NCI-H1694 (cell line): ENCODE data around the gene ZNF205.
"Not testable (repeated sequence)": the region's sequence is repeated elsewhere in the genome, so short reads cannot be mapped to it uniquely, and the experiment has no call there.

ENCODE experiments used
- DNase-seq: peaks from one replicate; lab custom pipeline; 2025; lab: John Stamatoyannopoulos, UW

The ZNF205 gene

DNA sequence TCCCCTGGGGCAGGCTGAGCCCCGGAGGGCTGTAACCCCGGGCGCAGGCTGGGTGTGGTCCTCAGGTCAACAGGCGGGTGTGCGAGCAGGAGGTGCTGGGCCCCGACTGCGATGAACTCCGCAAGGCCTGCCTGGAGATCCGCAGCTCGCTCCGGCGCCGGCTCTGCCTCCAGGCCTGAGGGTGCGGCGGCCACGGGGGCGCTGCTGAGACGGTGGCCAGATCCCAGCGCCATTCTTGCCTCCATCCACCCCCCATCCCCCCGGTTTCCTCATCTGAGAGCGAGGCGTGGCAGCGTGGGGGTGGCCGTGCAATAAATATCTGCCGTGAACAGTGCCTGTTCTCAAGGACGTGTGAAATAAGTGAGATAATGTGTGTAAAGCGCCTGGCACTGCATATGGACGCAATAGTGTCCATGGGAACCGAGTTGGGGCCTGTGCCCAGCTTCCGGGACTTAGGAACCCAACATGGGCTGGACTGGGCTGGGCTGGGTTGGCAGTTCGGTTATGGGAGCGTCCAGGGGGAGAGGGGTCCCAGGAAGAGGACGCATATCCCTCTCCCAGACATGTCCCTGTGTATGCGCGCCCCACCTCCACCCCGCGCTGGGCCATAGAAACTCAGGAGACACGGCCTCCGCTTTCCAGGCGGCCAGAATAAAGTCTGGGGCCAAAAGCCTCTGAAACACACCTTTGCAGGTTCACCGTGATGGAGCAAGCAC, 37.4 kb downstream of the ZNF205 start:
- DNase-seq = no peak

DNA sequence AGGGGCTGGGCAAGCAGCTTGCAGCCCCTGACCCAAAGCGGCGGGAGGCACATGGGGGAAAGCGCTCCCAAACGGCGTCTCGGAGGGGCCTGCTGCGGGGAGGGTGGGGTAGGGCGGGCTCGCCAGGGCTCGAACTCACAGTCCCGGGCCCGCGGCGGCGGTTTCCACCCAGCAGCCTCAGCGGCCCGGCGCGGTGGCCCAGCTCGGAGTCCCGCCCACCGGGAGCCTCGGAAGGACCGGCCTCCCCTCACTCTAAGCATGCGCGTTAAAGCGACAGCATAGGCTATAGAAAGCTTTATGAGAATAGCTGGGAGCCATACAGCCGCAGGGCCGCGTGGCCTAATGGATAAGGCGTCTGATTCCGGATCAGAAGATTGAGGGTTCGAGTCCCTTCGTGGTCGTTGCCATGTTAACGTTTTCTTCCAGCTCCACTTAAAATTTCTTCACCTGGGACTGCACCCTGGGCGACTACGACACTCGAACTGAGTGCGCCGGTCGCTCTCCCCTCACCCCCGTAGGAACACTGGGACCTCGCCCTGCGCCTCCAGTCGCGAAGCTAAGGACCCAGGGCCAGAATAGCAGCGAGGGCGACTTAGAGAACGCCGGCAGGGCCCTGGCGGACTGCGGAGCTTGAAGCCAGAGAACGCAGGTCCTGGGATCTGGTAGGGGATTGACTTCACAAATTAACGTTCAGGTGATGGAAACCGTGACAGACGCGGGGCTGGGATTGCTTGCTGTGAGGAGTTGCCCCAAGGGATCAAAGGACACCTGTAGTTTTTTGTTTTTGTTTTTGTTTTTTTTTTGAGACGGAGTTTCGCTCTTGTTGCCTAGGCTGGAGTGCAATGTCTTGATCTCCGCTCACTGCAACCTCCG, 38.2 kb downstream of the ZNF205 start:
- DNase-seq = peak; percentile 95

DNA sequence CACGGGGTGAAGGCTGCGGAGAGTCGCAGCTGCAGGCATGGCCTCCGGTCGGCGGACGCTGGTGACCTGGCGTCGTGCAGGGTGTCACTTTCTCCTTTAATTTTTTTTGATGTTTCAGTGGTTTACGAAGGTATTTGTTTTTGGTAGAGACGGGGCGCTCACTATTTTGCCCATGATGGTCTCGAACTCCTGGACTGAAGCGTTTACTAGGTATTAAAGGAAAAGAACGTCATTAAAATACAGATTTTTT, 39.6 kb downstream of the ZNF205 start:
- DNase-seq = no peak

DNA sequence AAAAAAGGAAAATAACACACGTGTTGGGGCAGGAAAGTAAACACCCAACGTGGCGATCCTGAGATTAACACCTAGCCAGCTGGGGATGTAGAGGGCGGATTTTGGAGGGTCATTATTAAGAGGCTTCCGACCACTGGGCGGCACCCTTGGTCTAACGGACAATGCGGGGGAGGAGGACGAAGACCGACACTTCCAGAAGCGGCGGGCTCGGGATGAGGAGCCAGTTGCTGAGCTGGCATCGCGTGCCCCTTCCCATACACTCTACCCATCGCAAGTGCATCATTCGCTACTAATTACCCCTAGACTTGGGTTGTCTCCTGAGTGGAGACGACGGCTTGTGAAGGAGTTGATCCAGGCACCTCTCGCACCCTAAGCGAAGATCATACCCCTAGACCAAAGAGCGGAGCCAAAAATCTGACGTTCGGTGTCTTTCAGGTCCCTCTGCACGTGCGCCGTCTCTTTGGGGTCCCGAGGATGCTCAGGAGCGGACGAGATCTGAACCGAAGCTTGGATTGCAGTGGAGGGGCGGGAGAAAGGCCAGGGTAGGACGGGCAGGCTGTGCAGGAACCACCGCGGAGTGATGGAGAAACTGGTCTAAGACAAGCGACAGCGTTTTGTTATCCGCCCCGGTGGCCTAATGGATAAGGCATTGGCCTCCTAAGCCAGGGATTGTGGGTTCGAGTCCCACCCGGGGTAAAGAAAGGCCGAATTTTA, 40.0 kb downstream of the ZNF205 start:
- peak; percentile 96 for DNase-seq

DNA sequence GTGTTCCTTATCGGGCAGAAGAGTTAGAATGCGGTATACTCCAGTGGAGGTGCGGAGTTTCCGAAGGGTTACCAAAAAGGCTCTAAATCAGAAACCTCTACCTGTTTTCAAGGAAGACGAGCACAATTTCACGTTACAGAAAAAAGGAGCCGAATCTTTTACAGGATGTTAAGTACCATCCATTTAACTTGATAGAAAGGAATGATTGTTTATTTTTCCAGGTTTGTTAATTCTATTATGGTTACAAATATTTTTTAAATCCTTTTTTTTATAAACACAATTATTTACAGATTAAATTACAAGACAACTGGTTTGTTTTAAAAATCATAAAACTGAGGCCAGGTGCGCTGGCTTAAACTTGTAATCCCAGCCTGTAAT, 40.6 kb downstream of the ZNF205 start:
- no peak for DNase-seq

DNA sequence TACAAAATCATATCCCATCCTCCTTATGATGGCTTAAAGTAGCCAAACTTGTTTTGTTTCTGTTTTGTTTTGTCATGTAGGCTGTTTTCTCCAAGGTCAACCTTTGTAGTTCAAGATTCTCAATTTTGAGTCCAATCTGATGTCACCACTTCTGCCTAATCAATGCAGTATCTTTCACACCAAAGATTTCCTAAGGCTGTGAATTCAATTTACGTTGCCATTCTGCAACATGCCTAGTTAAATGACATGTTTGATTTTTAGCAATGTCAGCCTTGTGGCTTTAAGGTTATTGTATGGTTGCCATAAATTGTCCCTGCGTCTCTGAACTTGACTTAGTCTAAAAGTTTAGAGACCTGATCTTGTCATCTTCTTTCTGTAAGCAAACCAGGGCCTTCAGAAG, 42.8 kb downstream of the ZNF205 start:
- no peak for DNase-seq

DNA sequence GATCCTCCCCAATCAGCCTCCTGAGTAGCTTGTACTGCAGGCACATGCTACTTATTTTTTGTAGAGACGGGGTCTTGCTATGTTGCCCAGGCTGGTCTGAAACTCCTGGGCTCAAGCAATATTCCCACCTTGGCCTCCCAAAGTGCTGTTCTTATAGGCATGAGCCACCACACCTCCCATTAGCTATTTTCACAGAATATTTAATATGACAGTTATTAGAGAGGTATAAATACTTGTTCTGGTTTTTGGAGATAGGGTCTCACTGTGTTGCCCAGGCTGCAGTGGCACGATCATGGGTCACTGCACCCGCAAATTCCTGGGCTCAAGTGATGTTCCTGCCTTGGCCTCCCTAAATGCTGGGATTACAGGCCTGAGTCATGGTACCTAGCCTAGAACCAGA, 43.6 kb downstream of the ZNF205 start:
- DNase-seq = no peak

DNA sequence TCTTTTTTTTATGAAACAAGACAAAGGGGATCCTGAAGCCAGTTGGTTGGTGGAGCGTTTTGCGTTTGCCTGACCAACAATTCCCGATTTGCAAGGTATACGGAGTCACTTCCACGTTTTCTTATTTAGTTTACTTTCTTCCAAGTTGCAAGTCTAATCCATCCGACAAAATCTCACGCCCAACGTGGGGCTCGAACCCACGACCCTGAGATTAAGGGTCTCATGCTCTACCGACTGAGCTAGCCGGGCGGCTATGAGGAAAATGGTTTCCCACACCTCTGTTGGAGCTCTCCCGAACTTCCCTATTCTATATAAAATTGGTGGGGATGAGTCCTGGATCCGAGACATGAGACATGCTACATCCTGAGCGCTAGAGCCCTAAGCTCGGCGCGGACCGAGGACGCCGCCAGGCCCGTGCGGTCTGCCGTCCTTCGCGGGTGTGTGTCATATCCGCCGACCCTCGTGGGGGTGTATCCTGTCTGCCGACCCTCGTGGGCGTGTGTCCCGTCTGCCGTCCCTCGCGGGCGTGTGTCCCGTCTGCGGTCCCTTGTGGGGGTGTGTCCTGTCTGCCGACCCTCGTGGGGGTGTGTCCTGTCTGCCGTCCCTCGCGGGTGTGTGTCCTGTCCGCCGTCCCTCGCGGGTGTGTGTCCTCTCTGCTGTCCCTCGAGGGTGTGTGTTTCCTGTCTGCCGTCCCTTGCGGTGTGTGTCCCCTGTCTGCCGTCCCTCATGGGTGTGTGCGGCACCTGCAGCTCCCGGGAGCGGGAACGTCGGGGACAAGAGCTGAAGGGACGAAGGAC, 45.0 kb downstream of the ZNF205 start:
- peak; percentile 77 for DNase-seq

DNA sequence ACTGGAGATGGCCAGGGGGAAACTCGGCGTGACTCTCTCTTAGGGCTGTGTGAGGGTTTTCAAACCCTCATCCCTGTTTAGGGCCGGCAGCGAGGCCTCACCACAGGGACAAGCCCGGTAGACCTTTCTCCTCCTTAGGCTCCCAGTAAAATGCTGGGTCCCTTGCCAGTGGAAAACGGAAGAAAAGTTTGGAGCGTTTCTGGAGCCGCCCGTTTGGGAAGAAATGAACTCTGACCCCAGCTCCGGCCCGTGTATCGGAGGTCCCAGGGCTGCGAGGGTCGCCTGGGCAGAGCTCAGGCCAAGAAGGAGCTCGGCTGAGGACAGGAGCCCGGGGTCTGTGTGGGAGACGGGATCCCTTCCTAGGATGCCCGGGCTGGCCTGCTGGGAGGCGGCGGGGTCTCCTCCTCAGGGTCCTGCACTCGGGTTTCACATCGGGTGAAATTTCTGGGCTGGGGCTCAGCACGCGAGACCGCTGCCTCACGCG, 45.7 kb downstream of the ZNF205 start:
- DNase-seq = no peak

DNA sequence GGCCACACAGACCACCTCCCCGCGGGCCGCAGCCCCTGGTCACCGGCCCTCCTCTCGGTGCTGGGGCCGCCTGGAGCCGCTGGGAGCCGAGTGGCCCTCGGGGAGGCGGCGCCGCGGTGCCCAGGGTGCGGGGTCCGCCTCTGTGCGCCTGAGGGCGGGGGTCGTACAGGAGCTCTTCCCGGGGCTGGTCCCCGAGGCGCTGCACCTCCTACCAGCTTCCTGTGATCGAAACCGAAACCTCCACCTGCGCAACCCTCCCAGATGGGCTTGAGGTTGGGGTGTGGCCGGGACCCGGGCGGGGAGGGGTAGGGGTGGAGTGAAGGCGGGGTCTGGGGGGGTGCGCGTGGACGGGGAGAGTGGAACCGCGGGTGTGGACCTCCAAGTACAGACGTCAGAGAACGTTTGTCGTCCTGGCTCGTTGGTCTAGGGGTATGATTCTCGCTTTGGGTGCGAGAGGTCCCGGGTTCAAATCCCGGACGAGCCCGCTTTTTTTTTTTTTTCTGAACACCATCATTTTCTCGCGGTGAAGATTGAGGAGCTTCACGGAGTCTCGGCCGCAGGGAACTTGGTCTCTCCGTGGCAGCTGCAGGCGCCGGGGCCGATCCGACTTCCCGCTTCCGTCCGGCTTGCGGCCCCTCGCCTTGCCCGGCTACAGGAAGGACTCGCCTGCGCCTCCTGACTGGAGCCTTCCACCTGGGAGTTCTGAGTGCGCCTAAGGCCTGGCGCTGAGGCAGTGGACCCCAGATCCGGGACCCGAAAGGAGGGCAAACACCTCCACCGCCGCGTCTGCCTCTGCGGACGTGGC, 46.3 kb downstream of the ZNF205 start:
- DNase-seq = peak; percentile 49

DNA sequence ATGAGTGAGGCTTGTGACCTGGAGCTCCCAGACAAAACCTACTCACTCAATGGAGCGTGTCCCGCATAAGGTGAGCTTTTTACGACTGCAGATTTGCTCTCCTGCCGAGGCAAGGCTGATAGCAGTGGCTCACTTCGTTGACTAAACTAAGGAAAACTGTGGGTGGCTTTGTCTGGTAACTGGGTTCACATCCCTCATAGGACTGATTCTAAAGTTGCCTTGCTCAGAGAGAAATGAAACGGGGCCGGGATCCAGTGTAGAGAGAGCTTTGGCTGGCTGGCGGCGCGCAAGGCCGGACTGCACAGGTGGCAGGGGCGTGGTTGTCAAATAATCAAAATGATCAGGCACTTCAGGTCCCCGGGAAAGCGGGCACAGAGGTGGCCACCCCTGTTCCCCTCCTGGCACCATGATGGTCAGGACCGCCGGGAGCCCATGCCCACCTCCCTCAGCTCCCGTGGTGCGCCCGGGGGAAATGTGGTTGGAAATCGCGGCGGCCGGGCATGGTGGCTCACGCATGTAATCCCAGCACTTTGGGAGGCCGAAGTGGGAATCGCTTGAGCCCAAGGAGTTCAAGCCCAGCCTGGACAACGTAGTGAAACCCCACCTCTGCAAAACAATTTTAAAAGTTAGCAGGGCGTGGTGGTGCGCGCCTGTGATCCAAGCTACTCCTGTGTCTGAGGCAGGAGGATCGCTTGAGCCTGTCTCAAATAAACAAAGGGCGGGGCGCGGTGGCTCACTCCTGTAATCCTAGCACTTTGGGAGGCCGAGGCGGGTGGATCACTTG, 49.0 kb downstream of the ZNF205 start:
- DNase-seq = no peak

DNA sequence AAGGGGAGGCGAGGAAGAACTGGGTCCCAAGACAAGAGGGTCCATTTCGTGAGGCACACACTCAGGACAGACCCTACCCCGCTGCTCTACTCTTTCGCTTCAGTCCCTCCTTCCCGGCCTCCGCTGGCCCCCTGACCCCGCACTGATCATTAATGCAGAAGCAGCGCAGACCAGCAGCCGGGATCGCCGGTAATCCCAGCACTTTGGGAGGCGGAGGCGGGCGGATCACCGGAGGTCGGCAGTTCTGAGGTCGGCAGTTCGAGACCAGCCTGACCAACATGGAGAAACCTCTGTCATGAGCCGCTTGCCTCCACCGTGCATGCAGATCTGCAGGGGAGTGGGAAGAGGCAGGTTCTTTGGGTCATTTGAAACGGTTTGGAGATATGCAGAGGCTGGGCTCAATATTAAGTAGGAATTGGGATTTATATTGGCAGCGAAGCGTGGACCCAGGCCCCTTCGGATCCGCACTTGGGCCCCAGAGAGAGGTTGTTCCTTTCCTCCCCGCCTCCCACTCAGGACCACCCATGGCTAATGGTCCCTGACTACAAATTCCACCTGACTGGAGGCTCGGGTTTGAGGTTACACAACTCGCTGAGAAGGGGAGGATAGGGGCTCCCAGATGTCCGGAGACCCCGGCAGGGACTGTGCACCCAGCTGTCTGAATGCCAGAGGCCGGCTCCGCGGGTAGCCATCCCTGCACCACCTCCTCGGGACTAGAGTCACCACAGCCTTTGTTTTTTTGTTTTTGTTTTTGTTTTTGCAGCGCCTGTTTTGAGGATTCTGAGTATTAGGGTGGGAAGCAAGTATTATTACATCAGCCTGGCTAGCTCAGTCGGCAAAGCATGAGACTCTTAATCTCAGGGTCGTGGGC, 52.0 kb downstream of the ZNF205 start:
- no peak for DNase-seq

DNA sequence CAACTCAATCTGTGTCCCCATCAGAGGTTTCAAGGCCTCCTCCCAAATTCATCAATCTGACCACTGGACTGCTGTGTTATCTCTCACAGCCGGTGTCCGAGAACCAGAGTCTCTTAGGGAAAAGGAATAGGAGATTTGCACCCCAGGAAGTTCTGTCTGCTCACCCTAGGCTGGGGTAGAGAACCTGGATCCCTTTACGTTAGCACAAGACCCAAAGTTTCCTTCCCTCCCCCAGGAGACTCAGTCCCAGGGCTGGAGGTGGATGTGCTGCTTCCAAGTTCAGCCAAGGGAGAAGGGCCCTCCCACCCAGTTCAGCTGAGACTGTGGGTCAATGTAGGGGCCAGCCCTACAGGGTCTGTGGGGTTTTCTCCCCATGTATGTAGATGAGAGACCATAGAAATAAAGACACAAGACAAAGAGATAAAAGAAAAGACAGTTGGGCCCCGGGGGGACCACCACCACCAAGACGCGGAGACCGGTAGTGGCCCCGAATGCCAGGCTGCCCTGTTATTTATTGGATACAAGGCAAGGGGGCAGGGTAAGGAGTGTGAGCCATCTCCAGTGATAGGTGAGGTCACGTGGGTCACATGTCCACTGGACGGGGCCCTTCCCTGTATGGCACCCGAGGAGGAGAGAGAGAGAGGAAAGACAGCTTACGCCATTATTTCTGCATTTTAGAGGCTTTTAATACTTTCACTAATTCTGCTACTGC, 52.9 kb downstream of the ZNF205 start:
- no peak for DNase-seq

DNA sequence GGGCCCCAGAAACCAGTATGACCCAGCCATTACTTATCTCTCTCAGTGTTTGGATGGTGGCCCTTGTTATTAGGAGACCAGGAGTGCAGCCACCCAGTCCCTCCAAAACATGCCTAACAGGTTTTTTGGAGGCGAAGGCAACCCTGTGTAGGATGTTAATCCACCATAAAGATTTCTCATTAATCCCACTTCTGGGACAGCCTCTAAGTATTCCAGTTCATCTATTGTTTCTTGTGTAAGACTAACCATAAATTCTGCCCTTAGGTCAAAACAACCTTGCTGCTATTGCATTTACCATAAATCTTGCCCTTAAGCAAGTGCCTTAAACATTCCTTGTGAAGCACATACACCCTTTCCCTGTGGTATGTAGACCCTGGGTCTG, 54.1 kb downstream of the ZNF205 start:
- DNase-seq = no peak

DNA sequence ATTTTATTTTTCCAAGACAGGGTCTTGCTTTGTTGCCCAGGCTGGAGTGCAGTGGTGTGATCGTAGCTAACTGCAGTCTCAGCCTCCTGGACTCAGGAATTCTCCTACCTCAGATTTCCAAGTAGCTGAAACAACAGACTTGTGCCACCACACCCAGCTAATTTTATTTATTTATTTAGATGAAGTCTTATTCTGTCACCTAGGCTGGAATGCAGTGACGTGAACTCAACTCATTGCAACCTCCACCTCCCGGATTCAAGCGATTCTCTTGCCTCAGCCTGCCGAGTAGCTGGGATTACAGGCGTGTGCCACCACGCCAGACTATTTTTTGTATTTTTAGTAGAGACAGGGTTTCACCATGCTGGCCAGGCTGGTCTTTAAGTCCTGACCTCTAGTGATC, 56.3 kb downstream of the ZNF205 start:
- not testable (repeated sequence) for DNase-seq
